Right lobe of liver (tissue), 6 donors: ENCODE results near the gene GNB1L. TPM values are rescaled to one million over a fixed set of nuclear protein-coding genes. Genes with fewer than 3 reads are reported as not detected.
A peak's percentile ranks its signal among the peaks of the same experiment; 100 is the strongest.

Experiments
- ATAC-seq, 4 donors: fragments of 200-7000 bp; cut with Tn5 transposase; one replicate each; pipeline ENCODE4 v1.9.1; 2020; ENCODE audit warnings: mild to moderate bottlenecking in 4 of 4, moderate library complexity in 4 of 4
- DNase-seq, 3 donors: peaks; one replicate each; pipeline ENCODE4 v3.0.0-alpha.2; 2020
- H3K27ac ChIP-seq, 3 donors: fragments of 200-600 bp; one replicate each; pipeline ENCODE4 v1.8.0; 2022
- H3K27me3 ChIP-seq, 2 donors: fragments of 200-600 bp; one replicate each; pipeline ENCODE4 v1.8.0; 2022
- H3K36me3 ChIP-seq, 4 donors: fragments of 200-600 bp; sonication (generic) in 1 of 4; one replicate each; pipeline versions ENCODE4 v1.5.1 to v1.8.0; 2017 to 2022; ENCODE audit warnings: control low read depth in 1 of 4
- H3K4me1 ChIP-seq, 4 donors: fragments of 200-600 bp; sonication (generic) in 1 of 4; one replicate each; pipeline versions ENCODE4 v1.5.1 to v1.8.0; 2017 to 2022; ENCODE audit warnings: control low read depth in 1 of 4
- H3K4me3 ChIP-seq, 3 donors: fragments of 200-600 bp; one replicate each; pipeline ENCODE4 v1.8.0; 2022
- H3K9me3 ChIP-seq, 4 donors: fragments of 200-600 bp; sonication (generic) in 1 of 4; one replicate each; pipeline versions ENCODE4 v1.5.1 to v1.8.0; 2017 to 2022; ENCODE audit warnings: control low read depth in 1 of 4
- POLR2A ChIP-seq: fragments of 450-650 bp; IDR thresholded peaks from one replicate; pipeline ENCODE4 v1.6.1; 2017; ENCODE audit warnings: antibody characterized with exemption, mild to moderate bottlenecking
- WGBS: methylation state at CpG from one replicate; pipeline ENCODE4 v1.1.6; 2018; ENCODE audit warnings: low coverage, low lambda C conversion rate; ENCODE audit not compliant: insufficient coverage; ENCODE audit errors: missing lambda C conversion rate; 5-methylcytosine and 5-hydroxymethylcytosine counted together
- intact Hi-C, 2 donors: fragments of 100-400 bp; cut with DNase I; formaldehyde crosslinking; loops; one replicate each; pipeline versions ENCODE4 v1.11.2 to v1.14.1; 2022
- total RNA-seq, 6 experiments: library from RNA; depleted of rRNA in 2 of 6; stranded (reverse); fragments of >200 nt in 2 of 6; fragmentation: NEBNext Ultra II Directional in 3 of 6; extraction: Animal tissue kit (Norgen Biotek cat#: 25700) in 3 of 6; gene quantifications; one replicate each; pipeline versions ENCODE4 v1.1.0 to v1.2.4, GENCODE V29; 2016 to 2023
- TF ChIP-seq, protein P1 (sequence below), 4 donors: fragments of 200-600 bp in 3 of 4; fragments of 450-650 bp in 1 of 4; IDR thresholded peaks; one replicate each; pipeline versions ENCODE4 v1.5.1 to v1.8.0; 2016 to 2022; ENCODE audit warnings: antibody characterized with exemption in 4 of 4, mild to moderate bottlenecking in 2 of 4
- donor health status: DM: no; HTN: yes; CAD: no.
- donor health status: DM: no; HTN: no; CAD: no.
- donor health status: DM: no; HTN: no; CAD: no.
- donor health status: DM: no; HTN: yes; CAD: no.
- donor health status: DM: no; HTN: yes; CAD: no.

GNB1L gene
- total RNA-seq, 6 experiments from 2014 or later, result 1.4 to 3.2 (median 2.7) TPM

- TF ChIP-seq, protein P1, sequence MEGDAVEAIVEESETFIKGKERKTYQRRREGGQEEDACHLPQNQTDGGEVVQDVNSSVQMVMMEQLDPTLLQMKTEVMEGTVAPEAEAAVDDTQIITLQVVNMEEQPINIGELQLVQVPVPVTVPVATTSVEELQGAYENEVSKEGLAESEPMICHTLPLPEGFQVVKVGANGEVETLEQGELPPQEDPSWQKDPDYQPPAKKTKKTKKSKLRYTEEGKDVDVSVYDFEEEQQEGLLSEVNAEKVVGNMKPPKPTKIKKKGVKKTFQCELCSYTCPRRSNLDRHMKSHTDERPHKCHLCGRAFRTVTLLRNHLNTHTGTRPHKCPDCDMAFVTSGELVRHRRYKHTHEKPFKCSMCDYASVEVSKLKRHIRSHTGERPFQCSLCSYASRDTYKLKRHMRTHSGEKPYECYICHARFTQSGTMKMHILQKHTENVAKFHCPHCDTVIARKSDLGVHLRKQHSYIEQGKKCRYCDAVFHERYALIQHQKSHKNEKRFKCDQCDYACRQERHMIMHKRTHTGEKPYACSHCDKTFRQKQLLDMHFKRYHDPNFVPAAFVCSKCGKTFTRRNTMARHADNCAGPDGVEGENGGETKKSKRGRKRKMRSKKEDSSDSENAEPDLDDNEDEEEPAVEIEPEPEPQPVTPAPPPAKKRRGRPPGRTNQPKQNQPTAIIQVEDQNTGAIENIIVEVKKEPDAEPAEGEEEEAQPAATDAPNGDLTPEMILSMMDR (IDR thresholded peaks at IDR 0.05), result no peak
- no peak for TF ChIP-seq POLR2A
- ATAC-seq, result peak; percentile 67 to 89 (median 81)
- DNase-seq, result peak; percentile 84 to 88 (median 85)
- WGBS, result 73% methylated on average over 2 of the region's 7 CpGs
- Histone ChIP-seq H3K27me3 (no peaks in the 10 kb centered on the region), H3K4me3 (no peak overlapping the region), H3K4me1 (peaks cover 0 to 17% (median 5%) of the 10 kb centered on the region in 4 donors), H3K27ac (no peak overlapping the region), H3K36me3 (peaks cover 0 to 10% (median 3%) of the 10 kb centered on the region in 4 donors), H3K9me3 (no peaks in the 10 kb centered on the region)
- intact Hi-C loops, result loop anchor here in 1 of 2 donors (10.0 kb wide), 1 partner anchor 94 kb away; no protein-coding TSS in a partner anchor
These were observed 6.1 kb downstream of the GNB1L start for GRCh38 chr22:19848298-19849224.

GRCh38 chr22:19847345-19847632, 7.4 kb downstream of the GNB1L start:
- ATAC-seq (no peak), DNase-seq (peak in 1 of 3 donors; percentile 11)
- no CpG with 5 or more reads among the region's 2 CpGs for WGBS
- TF ChIP-seq POLR2A, result no peak
- TF ChIP-seq, protein P1 (IDR thresholded peaks at IDR 0.05), result no peak
- H3K36me3 ChIP-seq, result peaks cover 0 to 10% (median 3%) of the 10 kb centered on the region in 4 donors
- intact Hi-C loops, result loop anchor here in 1 of 2 donors (10.0 kb wide), 1 partner anchor 92 kb away; no protein-coding TSS in a partner anchor
- no peaks in the 10 kb centered on the region for H3K27me3 ChIP-seq
- no peaks in the 10 kb centered on the region for H3K9me3 ChIP-seq
- H3K27ac ChIP-seq, result no peak overlapping the region
- H3K4me3 ChIP-seq, result no peak overlapping the region
- peaks cover 0 to 11% (median 2%) of the 10 kb centered on the region in 4 donors for H3K4me1 ChIP-seq

DNA sequence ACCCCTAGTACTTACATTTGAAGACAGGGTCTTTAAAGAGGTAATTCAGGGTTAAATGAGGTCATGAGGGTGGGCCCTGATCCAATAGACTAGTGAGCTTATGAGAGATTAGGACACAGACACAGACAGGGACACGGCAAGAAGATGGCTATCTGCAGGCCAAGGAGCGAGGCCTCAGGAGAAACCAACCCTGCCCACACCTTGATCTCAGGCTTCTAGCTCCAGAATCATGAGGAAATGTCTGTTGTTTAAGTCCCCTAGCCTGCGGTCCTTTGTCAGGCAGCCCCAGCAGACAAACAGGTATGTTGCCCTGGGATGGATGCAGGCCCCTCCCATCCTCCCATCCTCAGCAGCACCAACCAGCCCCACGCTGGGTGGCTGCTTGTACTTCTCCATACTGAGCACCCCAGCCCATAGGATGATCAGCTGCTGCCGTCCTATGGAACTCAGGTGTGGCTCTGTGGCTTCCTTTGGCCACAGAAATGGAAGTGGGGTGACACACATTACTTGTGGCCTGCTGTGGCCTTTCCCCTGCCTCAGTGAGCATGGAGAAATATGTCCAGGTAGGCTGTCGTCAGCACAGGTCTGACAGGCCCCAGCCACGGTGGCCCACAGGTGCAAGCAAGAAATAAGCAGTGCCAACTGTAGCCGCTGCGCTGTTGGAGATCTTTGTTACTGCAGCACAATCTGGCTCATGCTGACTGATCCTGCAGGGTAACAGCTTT, 7.9 kb downstream of the GNB1L start:
- no peak for TF ChIP-seq POLR2A
- TF ChIP-seq, protein P1 (IDR thresholded peaks at IDR 0.05), result no peak
- no peaks in the 10 kb centered on the region for H3K9me3 ChIP-seq
- peaks cover 0 to 8% (median 2%) of the 10 kb centered on the region in 4 donors for H3K36me3 ChIP-seq
- no peak for ATAC-seq
- H3K4me3 ChIP-seq, result no peak overlapping the region
- no peaks in the 10 kb centered on the region for H3K27me3 ChIP-seq
- H3K27ac ChIP-seq, result no peak overlapping the region
- peaks cover 0 to 11% (median 2%) of the 10 kb centered on the region in 4 donors for H3K4me1 ChIP-seq
- peak in 1 of 3 donors; percentile 36 for DNase-seq
- intact Hi-C loops, result loop anchor here in 1 of 2 donors (10.0 kb wide), 1 partner anchor 92 kb away; no protein-coding TSS in a partner anchor
- 86% methylated on average over 4 of the region's 9 CpGs for WGBS

- Histone ChIP-seq H3K9me3 (no peaks in the 10 kb centered on the region), H3K4me3 (no peak overlapping the region), H3K27me3 (no peaks in the 10 kb centered on the region), H3K4me1 (peaks cover 0 to 11% (median 2%) of the 10 kb centered on the region in 4 donors), H3K36me3 (no peaks in the 10 kb centered on the region), H3K27ac (peak overlapping the region in 2 of 3 donors; percentile 23 to 49)
- 60% methylated on average over 1 of the region's 8 CpGs for WGBS
- DNase-seq, result peak in 1 of 3 donors; percentile 33
- no peak for TF ChIP-seq POLR2A
- TF ChIP-seq, protein P1 (IDR thresholded peaks at IDR 0.05), result no peak
- intact Hi-C loops, result loop anchor here in 1 of 2 donors (10.0 kb wide), 1 partner anchor 90 kb away; no protein-coding TSS in a partner anchor
- no peak for ATAC-seq
These were observed 9.5 kb downstream of the GNB1L start for GRCh38 chr22:19845054-19845722.
